SK-N-SH treated with all-trans-retinoic acid at 6 μM for 48 hours (cell line): ENCODE measurements around the gene GGACT.

Experiments
- ATAC-seq: fragments of 200-7000 bp; cut with Tn5 transposase; 3 replicates; pipeline ENCODE4 v1.9.1; 2020; ENCODE audit warnings: mild to moderate bottlenecking, moderate library complexity
- ARNTL ChIP-seq: fragments of 450-650 bp; formaldehyde crosslinking; IDR thresholded peaks from 2 replicates; pipeline ENCODE4 v1.5.0; 2020; ENCODE audit warnings: low read depth, mild to moderate bottlenecking, moderate library complexity, borderline replicate concordance
- BACH2 ChIP-seq: fragments of 250-450 bp; sonication (Bioruptor Pico); IDR thresholded peaks from 2 replicates; pipeline ENCODE4 v1.9.0; 2021; ENCODE audit warnings: mild to moderate bottlenecking, borderline replicate concordance
- CSDC2 ChIP-seq: fragments of 250-450 bp; sonication (Bioruptor Pico); IDR thresholded peaks from 2 replicates; pipeline ENCODE4 v1.5.0; 2020; ENCODE audit warnings: mild to moderate bottlenecking, moderate library complexity
- CSRNP3 ChIP-seq: fragments of 250-450 bp; sonication (Bioruptor Pico); IDR thresholded peaks from 2 replicates; pipeline ENCODE4 v1.5.1; 2021; ENCODE audit warnings: mild to moderate bottlenecking, moderate library complexity
- GLIS3 ChIP-seq: fragments of 250-450 bp; sonication (Bioruptor Pico); IDR thresholded peaks from 2 replicates; pipeline ENCODE4 v1.5.0; 2020; ENCODE audit warnings: mild to moderate bottlenecking, moderate library complexity
- ISL1 ChIP-seq: fragments of 250-450 bp; sonication (Bioruptor Pico); IDR thresholded peaks from 2 replicates; pipeline ENCODE4 v2.1.2; 2022; ENCODE audit warnings: mild to moderate bottlenecking, moderate library complexity
- OSR1 ChIP-seq: fragments of 250-450 bp; sonication (Bioruptor Pico); IDR thresholded peaks from 2 replicates; pipeline ENCODE4 v1.8.0; 2022; ENCODE audit warnings: moderate library complexity, mild to moderate bottlenecking, inconsistent platforms
- PPARA ChIP-seq: fragments of 250-450 bp; sonication (Bioruptor Pico); IDR thresholded peaks from 2 replicates; pipeline ENCODE4 v1.5.0; 2020; ENCODE audit warnings: mild to moderate bottlenecking, borderline replicate concordance
- RARB ChIP-seq: fragments of 250-450 bp; sonication (Bioruptor Pico); IDR thresholded peaks from 2 replicates; pipeline ENCODE4 v1.8.0; 2021; ENCODE audit warnings: mild to moderate bottlenecking, moderate library complexity
- SNAI2 ChIP-seq: fragments of 250-450 bp; sonication (Bioruptor Pico); IDR thresholded peaks from 2 replicates; pipeline ENCODE4 v1.5.0; 2020; ENCODE audit warnings: mild to moderate bottlenecking, moderate library complexity
- TCF4 ChIP-seq: fragments of 250-450 bp; sonication (Bioruptor Pico); IDR thresholded peaks from 2 replicates; pipeline ENCODE4 v1.8.0; 2021; ENCODE audit warnings: mild to moderate bottlenecking, moderate library complexity, borderline replicate concordance
- TOX ChIP-seq: fragments of 250-450 bp; sonication (Bioruptor Pico); IDR thresholded peaks from 2 replicates; pipeline ENCODE4 v1.8.0; 2021; ENCODE audit warnings: mild to moderate bottlenecking, moderate library complexity, borderline replicate concordance
- TSHZ2 ChIP-seq: fragments of 250-450 bp; sonication (Bioruptor Pico); IDR thresholded peaks from 2 replicates; pipeline ENCODE4 v1.5.0; 2020; ENCODE audit warnings: mild to moderate bottlenecking, moderate library complexity
- ZC3H10 ChIP-seq: fragments of 250-450 bp; sonication (Bioruptor Pico); IDR thresholded peaks from 2 replicates; pipeline ENCODE4 v1.5.1; 2021; ENCODE audit warnings: mild to moderate bottlenecking, moderate library complexity
- ZFP3 ChIP-seq: fragments of 250-450 bp; sonication (Bioruptor Pico); IDR thresholded peaks from 2 replicates; pipeline ENCODE4 v1.5.0; 2020; ENCODE audit warnings: mild to moderate bottlenecking, moderate library complexity
- ZFP30 ChIP-seq: fragments of 450-650 bp; formaldehyde crosslinking; IDR thresholded peaks from 2 replicates; pipeline ENCODE4 v1.5.0; 2022; ENCODE audit warnings: mild to moderate bottlenecking, moderate library complexity
- ZNF70 ChIP-seq: fragments of 450-650 bp; formaldehyde crosslinking; IDR thresholded peaks from 2 replicates; pipeline ENCODE4 v1.5.0; 2020; ENCODE audit warnings: mild to moderate bottlenecking, moderate library complexity
- ZNF8 ChIP-seq: fragments of 450-650 bp; formaldehyde crosslinking; IDR thresholded peaks from 2 replicates; pipeline ENCODE4 v1.5.0; 2020; ENCODE audit warnings: mild to moderate bottlenecking, moderate library complexity
- TF ChIP-seq, protein P1 (sequence below): fragments of 250-450 bp; sonication (Bioruptor Pico); IDR thresholded peaks from 2 replicates; pipeline ENCODE4 v1.8.0; 2021; ENCODE audit warnings: low read depth, mild to moderate bottlenecking, moderate library complexity, borderline replicate concordance
- TF ChIP-seq, protein P2 (sequence below): fragments of 250-450 bp; sonication (Bioruptor Pico); IDR thresholded peaks from 2 replicates; pipeline ENCODE4 v1.5.1; 2020; ENCODE audit warnings: low read depth, mild to moderate bottlenecking, moderate library complexity

The GGACT gene

GRCh38 chr13:100566543-100566942 lies 22.0 kb downstream of the GGACT start (continued):
- TF ChIP-seq, protein P1, sequence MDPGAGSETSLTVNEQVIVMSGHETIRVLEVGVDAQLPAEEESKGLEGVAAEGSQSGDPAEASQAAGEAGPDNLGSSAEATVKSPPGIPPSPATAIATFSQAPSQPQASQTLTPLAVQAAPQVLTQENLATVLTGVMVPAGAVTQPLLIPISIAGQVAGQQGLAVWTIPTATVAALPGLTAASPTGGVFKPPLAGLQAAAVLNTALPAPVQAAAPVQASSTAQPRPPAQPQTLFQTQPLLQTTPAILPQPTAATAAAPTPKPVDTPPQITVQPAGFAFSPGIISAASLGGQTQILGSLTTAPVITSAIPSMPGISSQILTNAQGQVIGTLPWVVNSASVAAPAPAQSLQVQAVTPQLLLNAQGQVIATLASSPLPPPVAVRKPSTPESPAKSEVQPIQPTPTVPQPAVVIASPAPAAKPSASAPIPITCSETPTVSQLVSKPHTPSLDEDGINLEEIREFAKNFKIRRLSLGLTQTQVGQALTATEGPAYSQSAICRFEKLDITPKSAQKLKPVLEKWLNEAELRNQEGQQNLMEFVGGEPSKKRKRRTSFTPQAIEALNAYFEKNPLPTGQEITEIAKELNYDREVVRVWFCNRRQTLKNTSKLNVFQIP (CRISPR knock-in tag): no peak

- ATAC-seq: no peak
These were observed 23.3 kb downstream of the GGACT start for GRCh38 chr13:100565286-100565685.

DNA sequence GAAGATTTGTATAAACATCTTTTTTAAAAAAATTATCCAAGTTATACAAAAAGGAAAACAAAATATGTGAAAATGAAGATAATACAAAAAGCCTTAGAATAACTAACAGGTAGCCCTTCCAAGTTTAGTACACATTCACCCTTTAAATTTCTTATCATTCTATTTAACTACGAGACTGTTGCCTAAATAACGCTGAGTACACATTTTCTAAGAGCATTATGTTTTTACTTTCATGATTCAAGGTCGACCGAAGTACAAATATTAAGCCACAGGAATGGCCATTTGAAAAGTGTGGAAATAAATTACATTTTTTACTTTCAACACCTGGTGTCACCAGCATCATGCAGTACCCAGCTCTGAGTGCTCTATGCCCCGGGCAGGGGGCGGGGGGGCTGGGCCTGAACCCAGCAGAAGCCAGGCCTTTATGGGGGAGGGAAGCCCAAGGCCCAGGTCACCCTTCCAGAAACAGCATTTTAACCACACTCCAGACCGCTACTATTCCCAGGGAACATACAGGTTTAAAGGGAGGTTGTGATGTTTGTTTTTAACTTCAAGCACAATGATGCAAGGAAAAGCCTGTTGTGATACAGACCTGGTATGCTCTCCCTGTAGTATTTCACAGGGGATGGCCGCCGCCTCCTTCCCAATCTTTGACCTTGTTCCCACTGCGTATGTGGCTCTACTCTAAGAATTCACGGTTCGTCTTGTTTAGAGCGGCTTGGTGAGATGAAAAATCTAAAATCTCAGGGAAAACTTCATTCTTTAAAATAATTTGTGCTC lies 24.0 kb downstream of the GGACT start:
- TF ChIP-seq ZFP3 (CRISPR knock-in tag) (no peak), CSDC2 (CRISPR knock-in tag) (no peak), PPARA (no peak), TSHZ2 (CRISPR knock-in tag) (no peak), TOX (CRISPR knock-in tag) (no peak), OSR1 (no peak), ZNF70 (CRISPR knock-in tag) (no peak), ZC3H10 (CRISPR knock-in tag) (no peak), ZFP30 (CRISPR knock-in tag) (no peak), ARNTL (CRISPR knock-in tag) (no peak), GLIS3 (CRISPR knock-in tag) (no peak), ISL1 (CRISPR knock-in tag) (no peak), BACH2 (CRISPR knock-in tag) (no peak), RARB (CRISPR knock-in tag) (no peak), SNAI2 (CRISPR knock-in tag) (no peak), TCF4 (no peak), ZNF8 (CRISPR knock-in tag) (no peak)
- TF ChIP-seq, protein P1 (CRISPR knock-in tag): no peak
- TF ChIP-seq, protein P2, sequence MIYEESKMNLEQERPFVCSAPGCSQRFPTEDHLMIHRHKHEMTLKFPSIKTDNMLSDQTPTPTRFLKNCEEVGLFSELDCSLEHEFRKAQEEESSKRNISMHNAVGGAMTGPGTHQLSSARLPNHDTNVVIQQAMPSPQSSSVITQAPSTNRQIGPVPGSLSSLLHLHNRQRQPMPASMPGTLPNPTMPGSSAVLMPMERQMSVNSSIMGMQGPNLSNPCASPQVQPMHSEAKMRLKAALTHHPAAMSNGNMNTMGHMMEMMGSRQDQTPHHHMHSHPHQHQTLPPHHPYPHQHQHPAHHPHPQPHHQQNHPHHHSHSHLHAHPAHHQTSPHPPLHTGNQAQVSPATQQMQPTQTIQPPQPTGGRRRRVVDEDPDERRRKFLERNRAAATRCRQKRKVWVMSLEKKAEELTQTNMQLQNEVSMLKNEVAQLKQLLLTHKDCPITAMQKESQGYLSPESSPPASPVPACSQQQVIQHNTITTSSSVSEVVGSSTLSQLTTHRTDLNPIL (CRISPR knock-in tag): no peak
- no peak for ATAC-seq

More at GRCh38 chr13:100565286-100565685, 23.3 kb downstream of the GGACT start:
- no peak for TF ChIP-seq CSRNP3 (CRISPR knock-in tag)
- no peak for TF ChIP-seq ZFP30 (CRISPR knock-in tag)
- TF ChIP-seq BACH2 (CRISPR knock-in tag): no peak
- TF ChIP-seq TCF4: no peak
- no peak for TF ChIP-seq ZFP3 (CRISPR knock-in tag)
- no peak for TF ChIP-seq TOX (CRISPR knock-in tag)
